ENCODE measurements around the gene SOX9. TPM values are rescaled to one million over a fixed set of nuclear protein-coding genes. Genes with fewer than 3 reads are reported as not detected.

Gene SOX9
- total and polyA plus RNA-seq, 2 of the 8 experiments (the other 6 are each of a cell fraction or from before 2014, with no cell fraction given), result 1.9 to 4.9 TPM

- H3K4me2 ChIP-seq (ENCODE audit: insufficient read depth in 1 of 2, low read depth in 2 of 2, low read length in 2 of 2), result no peak overlapping the region
- H3K23ac ChIP-seq (ENCODE audit: insufficient read length), result no peak overlapping the region
- no peak overlapping the region for H2BK20ac ChIP-seq (ENCODE audit: low read length)
- ChIA-PET CTCF (ENCODE audit: partially characterized antibody) (interaction anchor here (1.6 kb wide), 1 partner anchor 12 kb away, joined by 4 read pairs; no protein-coding TSS in a partner anchor), POLR2A (ENCODE audit: partially characterized antibody) (no interaction called here)
- H2AK5ac ChIP-seq (ENCODE audit: low read depth, low read length), result no peak overlapping the region
- WGBS, 2 experiments (ENCODE audit: extremely low coverage in 1 of 2, insufficient coverage in 1 of 2, insufficient read length in 1 of 2, insufficient replicate concordance in 2 of 2, low coverage in 1 of 2, low lambda C conversion rate in 2 of 2, missing lambda C conversion rate in 1 of 2), result 75% methylated on average over 1 of the region's 1 CpG; no CpG with 5 or more reads in 1 of the 2 experiments
- DNase-seq (ENCODE audit: low read depth in 1 of 2, low spot score in 2 of 2), result no peak
- no peak overlapping the region for H3K4me3 ChIP-seq (ENCODE audit: extremely low read depth in 1 of 4, insufficient read depth in 2 of 4, low read depth in 3 of 4, low read length in 4 of 4)
- H4K20me1 ChIP-seq (replicated peaks in 1 of 2; ENCODE audit: control insufficient read depth in 1 of 2, insufficient read depth in 2 of 2, low read length in 2 of 2), result no peaks in the 10 kb centered on the region
- FAIRE-seq, result no peak
- no peak overlapping the region for H3K4ac ChIP-seq (replicated peaks; ENCODE audit: insufficient read length, low read depth, low read length)
- H3K14ac ChIP-seq (ENCODE audit: insufficient read length), result no peak overlapping the region
- H3K79me2 ChIP-seq (ENCODE audit: control insufficient read depth in 1 of 2, insufficient read depth in 2 of 2, low read length in 2 of 2), result no peaks in the 10 kb centered on the region
- H3K4me1 ChIP-seq (replicated peaks in 1 of 4; ENCODE audit: control insufficient read depth in 3 of 4, insufficient read depth in 4 of 4, low read length in 3 of 4), result no peaks in the 10 kb centered on the region
- H3K18ac ChIP-seq (ENCODE audit: extremely low read depth, low read length), result no peak overlapping the region
- H3K27me3 ChIP-seq (replicated peaks in 1 of 4; ENCODE audit: control insufficient read depth in 3 of 4, extremely low read depth in 1 of 4, insufficient read depth in 3 of 4, low read length in 3 of 4), result no peaks in the 10 kb centered on the region
- H3K9ac ChIP-seq (replicated peaks in 1 of 4; ENCODE audit: extremely low read depth in 1 of 4, low read depth in 3 of 4, low read length in 3 of 4), result no peak overlapping the region
- H3K36me3 ChIP-seq (ENCODE audit: control insufficient read depth in 2 of 4, insufficient read depth in 4 of 4, low read length in 3 of 4), result no peaks in the 10 kb centered on the region
- H4K91ac ChIP-seq (replicated peaks; ENCODE audit: insufficient read length, low read length), result no peak overlapping the region
- H2BK12ac ChIP-seq (ENCODE audit: low read depth, low read length), result no peak overlapping the region
- H3K79me1 ChIP-seq (ENCODE audit: low read depth, low read length), result no peaks in the 10 kb centered on the region
- H2AFZ ChIP-seq (ENCODE audit: low read length), result no peak overlapping the region
- H4K8ac ChIP-seq (ENCODE audit: extremely low read depth, insufficient read depth, low read length), result no peak overlapping the region
- no peak for TF ChIP-seq POLR2AphosphoS5 (IDR thresholded peaks at IDR 0.05; ENCODE audit: low read depth, low read length)
- no peak for TF ChIP-seq SRF (IDR thresholded peaks at IDR 0.05; ENCODE audit: low read depth, low read length)
- TF ChIP-seq BCL11A (IDR thresholded peaks at IDR 0.05; ENCODE audit: low read depth in 2 of 2, low read length in 2 of 2), result no peak
- no peak for TF ChIP-seq JUND (IDR thresholded peaks at IDR 0.05; ENCODE audit: low read length)
- 0 out of 4 replicates have a peak, but pooled peaks of 1 of the 2 experiments have one; percentile 2 for TF ChIP-seq RAD21 (IDR thresholded peaks at IDR 0.05 in 1 of 2, conservative IDR thresholded peaks at IDR 0.05 in 1 of 2; ENCODE audit: low read depth in 2 of 2, low read length in 2 of 2)
- no peak for TF ChIP-seq CBX5 (IDR thresholded peaks at IDR 0.05; ENCODE audit: low read depth, low read length)
- H2BK5ac ChIP-seq (ENCODE audit: low read depth, low read length), result no peak overlapping the region
- no peak overlapping the region for H2BK120ac ChIP-seq (replicated peaks; ENCODE audit: low read depth, low read length)
- H2BK15ac ChIP-seq (ENCODE audit: low read length), result no peak overlapping the region
- no peak overlapping the region for H3K27ac ChIP-seq (ENCODE audit: low read depth, low read length)
- no peaks in the 10 kb centered on the region for H3K9me3 ChIP-seq (ENCODE audit: insufficient read depth in 2 of 2, low read depth in 1 of 2, low read length in 1 of 2)
- H4K5ac ChIP-seq (ENCODE audit: insufficient read length, low read depth, low read length), result no peak overlapping the region
- H3K56ac ChIP-seq (replicated peaks; ENCODE audit: insufficient read length, low read depth, low read length), result no peak overlapping the region
- H3K23me2 ChIP-seq (ENCODE audit: low read depth, low read length), result no peaks in the 10 kb centered on the region
Observed at GRCh38 chr17:72092710-72093322, 28.0 kb upstream of the SOX9 start.
